NCI-H1048 (cell line): ENCODE results near the gene CALY.

Experiments used
- DNase-seq: peaks from one replicate; lab custom pipeline; 2025; lab: John Stamatoyannopoulos, UW

CALY gene

DNA sequence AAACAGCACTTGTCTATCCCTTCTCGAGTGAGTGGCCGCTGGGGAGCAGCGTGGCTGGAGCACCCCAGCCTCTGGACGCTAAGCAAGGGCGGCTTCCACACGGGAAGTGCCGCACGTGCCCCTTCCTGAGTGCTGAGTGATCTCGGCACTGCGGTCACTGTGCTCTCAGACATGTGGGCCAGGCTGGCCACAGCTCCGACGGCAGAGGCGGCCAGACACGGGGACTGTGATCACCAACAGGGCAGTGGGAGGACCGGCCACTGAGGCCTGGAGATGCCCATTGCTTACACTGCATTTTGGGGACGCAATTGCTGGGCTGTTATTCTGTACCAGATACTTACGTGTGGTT is 29.4 kb upstream of the CALY start:
- no peak for DNase-seq

DNA sequence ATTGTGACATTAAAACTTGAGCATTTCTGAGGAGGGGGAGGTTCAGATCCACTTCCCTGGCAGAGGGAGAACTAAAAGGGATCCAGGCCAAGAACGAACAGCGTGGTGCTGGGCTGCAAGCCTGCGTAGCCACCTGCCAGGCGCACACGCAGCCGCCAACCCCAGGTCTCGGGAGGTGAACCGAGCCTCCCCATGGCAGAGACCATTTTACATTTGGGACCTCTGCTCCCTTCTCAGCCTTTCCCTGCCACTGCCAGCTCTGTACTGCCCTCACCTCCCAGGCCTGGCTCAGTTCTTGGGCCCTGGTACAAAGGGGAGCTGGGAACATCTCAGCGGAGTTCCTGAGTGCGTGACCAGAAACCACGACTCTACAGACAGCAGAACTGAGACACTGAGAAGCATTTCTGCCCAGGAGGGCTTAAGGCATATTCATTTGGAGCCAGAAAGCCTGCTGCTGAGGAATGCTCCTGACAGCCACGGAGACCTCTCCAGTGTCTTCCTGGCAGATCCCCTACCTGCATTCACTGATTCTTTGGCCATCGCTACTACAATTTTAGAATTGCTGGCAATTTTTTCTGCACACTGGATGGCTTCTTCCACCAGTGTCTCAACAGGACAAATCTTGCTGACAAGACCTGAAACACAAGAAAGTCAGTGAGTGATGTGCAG is 28.9 kb upstream of the CALY start:
- DNase-seq = no peak

DNA sequence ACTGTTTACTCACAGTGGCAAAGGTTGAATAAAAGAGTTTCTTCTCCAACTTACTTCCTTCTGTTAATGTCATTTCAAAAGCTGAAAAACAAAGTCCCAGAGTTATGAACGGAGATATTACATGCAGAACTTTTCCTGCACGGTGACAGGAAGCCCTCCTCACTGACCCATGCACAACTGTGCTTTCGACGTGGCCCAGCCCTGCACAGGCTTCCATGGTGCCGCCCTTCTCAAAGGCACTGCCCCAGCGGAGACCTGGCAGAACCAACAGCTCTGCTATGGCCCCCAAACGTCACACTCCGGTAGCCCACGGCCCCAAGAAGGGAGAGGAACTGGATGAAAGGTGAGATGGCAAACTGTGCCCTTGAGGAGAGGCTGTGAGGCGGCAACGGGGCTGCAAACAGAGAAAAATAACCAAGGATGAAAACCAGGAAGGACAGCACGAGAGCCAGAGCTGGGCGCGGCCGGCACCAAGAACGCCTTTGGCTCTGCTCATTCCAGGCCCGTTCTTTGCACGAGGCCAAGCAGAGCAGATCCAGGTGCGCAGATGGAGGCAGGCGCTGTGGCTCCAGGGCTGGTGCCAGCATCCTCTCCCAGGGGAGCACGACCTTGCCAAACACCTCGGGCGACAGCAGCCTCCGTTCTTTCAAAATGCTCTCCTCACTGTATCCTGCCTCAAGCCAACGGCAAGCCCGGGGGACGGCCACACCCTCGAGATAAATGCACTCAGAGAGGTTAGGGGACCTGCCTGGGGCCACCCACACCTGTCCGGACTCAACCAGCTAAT is 28.1 kb upstream of the CALY start:
- no peak for DNase-seq

DNA sequence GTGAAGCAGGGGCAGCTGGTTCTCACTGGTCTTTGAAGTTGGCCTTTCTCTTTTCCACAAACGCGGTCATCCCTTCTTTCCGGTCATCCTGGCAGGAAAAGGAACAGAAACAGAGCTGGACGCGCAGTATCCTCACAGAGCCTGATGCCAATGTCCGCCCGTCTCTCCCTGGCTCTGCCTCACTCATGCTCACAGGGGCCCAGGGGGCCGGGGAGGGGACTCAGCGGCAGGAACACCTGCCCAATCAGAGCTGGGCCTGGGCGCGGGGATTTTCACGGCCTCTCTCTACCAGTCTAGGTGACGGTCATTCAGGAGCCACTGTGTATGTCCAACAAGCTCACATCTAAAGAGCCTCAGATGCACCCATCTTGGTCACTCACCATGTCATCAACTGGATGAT is 26.1 kb upstream of the CALY start:
- no peak for DNase-seq

DNA sequence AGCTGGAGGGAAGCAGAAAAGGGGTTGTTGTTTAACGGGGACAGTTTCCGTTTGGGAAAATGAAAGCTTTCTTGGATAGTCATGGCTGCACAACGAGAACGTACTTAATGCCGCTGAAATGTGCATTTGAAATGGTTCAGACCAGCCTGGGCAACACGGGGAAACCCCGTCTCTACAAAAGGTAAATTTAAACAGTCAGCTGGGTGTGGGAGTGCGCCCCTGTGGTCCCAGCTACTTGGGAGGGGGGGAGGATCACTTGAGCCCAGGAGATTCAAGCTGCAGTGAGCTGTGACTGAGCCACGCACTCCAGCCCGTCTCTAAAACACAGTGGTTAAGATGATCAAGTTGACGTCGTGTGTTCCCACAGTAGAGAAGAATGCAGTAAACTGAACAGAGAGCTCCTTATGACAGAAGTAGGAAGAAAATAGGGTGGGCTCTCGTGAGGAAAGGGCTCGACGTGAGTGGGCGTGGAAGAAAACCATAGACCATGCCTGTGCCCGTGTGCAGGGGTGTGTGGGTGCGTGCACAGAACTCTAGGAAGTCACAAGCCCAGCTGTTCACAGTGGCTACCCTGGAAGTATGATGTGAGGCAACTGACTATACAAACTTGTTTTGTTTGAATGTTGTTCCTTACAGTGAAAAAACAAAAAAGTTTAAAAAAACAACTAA is 25.2 kb upstream of the CALY start:
- no peak for DNase-seq

DNA sequence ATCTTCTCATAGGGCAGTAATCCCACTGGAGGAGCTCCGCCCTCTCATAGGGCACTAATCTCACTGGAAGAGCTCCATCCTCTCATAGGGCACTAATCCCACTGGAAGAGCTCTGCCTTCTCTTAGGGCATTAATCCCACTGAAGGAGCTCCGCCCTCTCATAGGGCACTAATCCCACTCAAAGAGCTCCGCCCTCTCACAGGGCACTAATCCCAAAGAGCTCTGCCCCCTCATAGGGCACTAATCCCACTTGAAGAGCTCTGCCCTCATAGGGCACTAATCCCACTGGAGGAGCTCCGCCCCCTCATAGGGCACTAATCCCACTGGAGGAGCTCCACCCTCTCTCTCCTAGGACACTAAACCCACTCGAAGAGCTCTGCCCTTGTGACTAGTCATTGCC is 24.5 kb upstream of the CALY start:
- DNase-seq = no peak

DNA sequence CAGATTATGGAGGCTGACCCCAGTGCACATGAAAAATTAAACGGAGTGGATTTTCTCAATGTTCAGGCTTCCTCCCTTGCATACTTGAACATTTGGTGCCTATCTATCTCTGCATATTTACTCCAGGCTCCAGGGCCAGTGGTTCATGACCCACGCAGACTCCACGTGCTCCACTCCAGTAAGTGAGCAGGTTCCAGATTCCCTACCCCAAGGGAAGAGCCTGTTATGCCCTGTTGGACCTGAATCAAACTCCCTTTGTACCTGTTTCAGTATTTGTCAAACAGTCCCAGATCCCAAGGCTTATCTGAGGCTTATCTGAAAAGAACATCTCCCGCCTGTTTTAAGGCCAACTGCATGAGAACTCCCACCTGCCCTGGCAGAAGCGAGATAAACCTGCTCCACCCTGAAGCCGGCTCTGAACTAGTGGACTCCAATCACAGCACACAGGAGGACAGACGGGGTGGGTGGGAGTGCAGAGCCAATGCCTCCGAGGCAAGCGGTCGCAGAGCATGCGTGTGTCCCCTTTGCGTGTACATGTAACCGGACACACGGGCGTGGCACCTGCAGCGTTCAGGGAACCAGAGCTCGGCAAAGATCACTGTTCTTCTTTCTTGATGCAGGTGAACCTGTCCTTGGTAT is 23.4 kb upstream of the CALY start:
- DNase-seq = no peak

DNA sequence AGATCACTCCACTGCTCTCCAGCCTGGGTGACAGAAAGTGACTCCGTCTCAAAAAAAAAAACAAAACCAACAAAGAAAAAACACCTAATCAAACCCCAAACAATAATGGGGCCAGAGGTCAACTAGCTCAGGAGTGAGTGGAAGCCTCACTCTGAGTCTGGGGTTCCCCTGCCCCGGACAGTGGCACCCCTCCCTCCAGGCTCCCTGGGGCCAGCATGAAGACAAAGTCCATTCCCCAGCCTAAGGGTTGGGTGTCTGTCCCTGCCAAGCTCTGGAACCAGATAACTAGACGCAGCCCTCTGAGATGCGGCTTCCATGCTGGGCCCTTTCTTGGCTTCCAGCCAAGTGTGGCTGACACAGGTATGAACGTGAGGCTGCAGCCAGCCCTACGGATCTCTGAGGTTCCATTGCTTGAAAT is 22.9 kb upstream of the CALY start:
- no peak for DNase-seq

DNA sequence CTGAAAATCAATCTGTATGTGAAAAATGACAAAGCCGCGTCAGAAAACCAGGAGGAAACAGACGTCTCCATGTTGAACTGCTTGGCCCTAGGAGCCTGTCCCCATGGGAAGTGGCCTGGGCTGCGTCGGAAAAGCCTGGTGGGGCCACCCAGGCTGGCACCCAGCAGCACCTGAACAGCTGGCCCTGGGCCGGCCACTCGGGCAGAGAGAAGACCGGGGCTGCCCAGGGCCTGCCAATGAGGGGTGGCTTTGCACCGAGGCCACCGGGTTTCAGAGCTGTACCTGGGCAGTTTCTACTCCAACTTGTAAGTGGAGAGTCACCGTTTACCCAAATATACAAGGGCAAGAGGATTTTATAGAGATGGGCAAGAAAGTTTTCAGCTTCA is 22.2 kb upstream of the CALY start:
- no peak for DNase-seq

DNA sequence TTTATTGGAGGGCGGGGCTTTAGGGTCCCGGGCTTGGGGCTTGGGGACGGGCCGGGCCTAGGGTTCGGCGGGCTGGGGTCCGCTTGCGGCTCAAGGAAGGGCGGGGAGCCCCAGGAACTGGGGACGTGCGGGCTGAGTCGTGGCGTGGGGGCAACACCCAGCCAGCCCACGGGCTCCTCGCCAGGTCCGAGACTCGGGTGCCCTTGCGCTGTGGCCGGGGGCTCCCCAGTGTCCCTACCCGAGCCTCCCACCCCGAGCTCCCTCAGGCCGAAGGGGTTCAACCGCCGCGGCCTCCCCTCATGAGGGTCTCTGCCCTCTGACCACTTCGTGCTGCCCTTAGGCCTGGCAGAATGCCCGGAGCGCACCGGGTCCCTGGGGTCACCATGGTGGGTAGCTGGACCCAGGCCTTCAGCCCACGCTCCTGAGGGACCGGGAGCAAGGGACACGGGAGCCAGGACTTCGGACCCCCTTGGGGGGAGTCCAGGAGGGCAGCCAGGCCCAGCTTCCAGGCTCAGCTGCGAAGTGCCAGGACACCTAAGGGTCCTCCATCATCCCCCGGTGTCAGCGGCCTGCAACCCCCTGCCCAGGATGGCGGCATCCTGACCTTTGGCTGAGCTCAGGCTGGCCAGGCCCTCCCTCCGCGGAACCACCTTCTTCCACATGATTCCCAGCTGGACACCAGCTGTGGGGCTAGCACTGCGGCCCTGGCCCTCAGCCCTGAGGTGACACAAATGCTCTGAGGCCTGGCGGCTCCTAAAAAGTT is 21.6 kb upstream of the CALY start:
- no peak for DNase-seq

DNA sequence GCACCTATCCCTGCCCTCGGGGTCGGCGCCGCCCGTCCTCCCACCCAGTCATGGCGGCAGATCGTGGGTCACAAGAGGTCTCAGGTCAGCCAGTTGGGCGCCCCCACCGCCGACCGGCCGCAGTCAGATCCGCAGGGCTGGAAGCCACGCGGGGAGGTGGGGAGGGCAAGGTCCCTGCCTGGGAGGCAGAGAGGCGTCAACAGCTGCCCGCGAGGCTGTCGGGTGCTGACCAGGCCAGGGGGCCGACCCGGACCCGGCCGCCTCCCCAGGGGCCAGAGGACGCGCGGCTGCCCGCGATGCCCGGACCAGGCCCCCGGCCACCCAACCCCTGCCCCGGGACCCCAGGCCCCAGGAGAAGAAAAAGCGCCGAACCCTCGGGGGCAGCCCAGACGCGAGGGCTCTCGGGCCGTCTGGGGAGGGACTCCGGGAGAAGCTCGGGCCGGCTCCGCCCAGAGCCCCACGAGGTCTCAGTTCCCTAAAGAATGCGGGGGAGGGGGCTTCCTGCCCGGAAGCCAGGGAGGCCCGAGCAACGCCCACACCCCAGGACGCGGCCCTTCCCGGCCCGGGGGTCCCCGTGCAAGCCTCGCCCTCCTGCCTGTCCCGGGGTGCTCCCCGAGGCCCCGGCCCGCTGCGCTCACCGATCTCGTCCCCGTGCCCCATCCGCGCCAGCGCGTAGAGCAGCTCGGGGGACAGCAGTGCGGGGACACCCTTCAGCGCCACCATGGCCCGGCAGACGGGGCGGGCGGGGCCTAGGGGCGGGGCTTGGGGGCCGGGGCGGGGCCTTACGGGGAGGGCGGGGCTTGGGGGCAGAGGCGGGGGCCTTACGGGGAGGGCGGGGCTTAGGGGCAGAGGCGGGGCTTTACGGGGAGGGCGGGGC is 20.8 kb upstream of the CALY start, which contains the start of gene FUOM:
FUOM (minus strand) TSS at position 735 of the 877 bp plus-strand sequence; CDS start at position 723, 12 bp downstream.
- no peak for DNase-seq

DNA sequence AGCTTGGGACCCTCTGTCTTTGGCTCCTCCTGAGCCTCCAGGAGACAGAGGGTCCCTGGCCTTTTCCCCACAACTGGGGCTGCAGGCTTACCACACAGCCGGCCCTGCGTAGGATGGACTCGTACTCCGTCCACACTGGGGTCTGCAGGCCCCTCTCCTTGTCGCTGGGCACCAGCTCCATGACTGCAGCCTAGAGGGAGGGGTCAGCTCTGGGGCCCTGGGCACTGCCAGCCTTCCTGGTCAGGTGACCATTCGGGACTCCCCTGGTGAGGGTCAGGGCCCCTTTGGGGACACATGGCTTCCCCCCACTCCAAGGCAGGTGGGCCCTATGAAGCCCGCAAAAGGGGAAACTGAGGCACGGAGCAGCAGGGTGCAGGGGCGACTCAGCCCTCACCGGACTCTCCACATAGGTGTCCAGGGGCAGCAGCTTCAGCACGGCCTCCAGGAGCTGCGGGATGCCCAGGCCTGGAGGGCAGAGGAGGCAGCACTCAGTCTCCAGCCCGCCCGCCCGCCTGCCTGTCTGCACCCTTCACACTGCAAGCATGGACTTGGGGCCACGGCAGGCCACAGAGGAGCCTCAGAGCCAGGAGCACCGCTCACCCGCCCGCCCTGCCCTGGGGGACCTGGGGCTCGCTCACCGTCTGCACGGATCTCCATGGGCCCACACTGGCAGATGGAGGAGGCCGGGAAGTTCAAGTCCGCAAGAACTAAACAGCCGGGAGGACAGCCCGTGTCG is 20.0 kb upstream of the CALY start:
- DNase-seq = no peak

DNA sequence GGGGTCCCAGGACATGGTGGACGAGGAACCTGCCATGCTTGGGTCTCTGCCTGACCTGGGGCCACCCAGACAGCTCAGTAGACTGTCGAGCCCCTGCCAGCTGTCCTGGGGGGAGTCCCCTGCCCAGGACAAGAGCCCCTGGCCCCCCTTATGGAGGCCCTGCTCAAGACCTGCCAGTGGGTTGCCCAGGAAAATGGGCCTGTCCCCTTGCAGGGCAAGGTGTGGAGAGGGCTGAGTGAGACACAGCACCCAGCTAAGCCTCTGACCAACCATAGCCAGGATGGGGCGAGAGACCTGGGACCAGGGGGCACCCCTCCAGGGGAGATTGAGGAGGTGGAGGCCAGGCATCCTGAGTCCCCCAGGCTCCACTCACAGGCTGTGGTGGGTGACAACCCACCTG is 19.3 kb upstream of the CALY start:
- DNase-seq = no peak

DNA sequence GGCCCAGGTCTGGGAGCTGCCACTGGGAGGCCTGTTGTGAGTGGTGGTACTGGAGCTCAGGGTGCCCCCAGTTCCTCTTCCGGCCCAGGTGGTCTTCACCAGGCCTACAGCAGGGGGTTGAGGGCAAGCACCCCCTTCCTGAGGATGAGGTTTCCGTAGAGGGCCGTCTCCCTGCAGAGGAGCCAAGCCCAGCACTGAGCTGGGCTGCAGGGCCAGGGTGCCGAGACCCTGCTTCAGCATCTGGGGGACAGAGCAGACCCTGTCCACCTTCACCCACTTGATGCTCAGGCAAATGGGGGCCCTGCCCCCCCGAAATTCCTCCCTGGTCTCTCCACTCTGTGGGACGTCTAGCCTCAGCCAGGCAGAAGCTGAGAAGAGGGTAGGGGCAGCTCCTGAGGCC is 18.6 kb upstream of the CALY start:
- DNase-seq = no peak

DNA sequence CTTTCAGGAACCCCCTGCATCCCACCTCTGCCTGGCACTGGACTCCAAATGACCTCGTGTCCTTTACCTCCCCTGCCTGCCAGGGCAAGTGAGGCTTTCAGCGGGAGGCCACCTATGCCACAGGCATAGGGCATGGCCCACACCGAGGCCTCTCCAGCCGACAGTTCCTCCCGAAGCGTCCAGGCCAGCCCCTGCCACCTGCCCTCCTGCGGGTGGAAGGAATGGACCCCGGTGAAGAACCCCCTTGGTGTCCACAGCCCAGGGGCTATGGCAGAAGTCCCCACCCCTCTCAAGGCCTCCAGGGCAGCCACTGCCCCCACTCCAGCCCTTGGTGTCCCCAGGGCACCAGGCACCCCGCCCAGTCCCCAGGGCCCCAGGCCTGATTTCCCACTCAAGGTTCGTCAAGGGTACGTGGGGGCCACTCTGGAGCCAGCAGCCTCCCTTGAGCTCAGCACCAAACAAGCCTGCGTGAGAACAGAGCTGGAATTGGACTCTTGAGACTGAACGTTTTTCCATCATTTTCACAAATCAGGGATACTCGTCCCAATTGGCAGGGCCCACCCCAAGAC is 18.1 kb upstream of the CALY start:
- no peak for DNase-seq

DNA sequence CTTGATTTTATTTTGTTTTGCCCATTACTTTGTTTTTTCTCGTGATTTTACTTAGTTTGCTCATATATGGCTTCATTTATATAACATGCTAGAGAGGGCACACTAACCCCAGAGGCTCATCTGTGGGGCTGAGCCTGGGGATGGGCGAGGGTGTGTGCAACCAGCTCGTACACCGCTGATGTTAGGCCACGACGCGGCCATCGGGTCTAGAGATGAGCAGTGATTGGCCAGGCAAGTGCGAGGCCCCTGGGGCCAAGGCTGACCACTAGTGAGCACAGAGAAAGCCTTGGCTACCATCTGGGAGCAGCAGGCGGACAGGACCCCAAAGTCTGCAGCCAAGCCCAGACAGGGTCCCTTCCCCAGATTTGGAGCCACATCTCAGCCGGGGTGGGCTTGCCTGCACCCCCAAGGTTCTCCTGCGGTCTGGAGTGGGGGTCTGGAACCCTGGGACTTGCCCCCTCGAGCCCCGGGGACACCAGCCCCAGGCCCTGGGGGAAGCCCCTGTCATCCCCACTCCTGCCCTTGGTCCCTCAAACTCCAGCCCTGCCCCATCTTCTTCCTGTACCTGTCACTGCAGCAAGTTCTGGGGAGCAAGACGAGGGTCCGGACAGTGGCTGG is 17.4 kb upstream of the CALY start:
- DNase-seq = no peak

DNA sequence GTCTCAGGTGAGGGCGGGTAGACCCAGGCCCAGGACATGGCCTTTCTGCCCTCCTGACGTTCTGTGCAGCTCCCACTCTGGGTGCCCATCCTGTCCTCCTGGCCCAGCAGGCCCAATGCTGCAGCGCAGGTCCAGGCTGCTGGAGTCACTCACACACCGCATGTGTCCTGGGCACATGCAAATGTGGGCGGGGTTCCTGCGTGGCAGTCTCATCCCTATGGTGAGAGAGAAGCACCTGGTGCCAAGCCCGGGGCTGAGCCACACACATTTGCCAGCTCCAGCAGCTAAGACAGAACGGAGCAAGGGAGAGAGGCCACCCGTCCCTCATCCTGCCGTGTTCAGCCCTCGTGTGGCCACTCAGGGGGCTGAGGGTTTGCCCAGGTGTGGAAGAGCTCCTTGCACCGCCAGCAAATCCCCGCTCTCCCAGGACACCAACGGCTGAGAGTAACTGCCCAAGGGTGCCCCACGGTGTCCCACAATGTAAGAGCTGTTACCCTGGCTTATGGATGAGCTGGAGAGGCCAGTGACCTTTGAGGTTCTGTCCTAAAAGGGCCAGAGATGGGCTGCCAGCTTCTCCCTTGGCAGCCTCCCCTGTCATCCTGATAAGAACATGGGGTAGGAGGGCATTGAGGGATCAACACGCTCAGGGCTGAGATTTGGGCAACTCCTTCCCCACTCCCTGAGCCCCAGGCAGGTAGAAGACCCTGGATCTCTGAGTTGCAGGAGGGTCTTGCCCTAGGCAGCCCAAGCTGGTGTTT is 16.7 kb upstream of the CALY start:
- no peak for DNase-seq

DNA sequence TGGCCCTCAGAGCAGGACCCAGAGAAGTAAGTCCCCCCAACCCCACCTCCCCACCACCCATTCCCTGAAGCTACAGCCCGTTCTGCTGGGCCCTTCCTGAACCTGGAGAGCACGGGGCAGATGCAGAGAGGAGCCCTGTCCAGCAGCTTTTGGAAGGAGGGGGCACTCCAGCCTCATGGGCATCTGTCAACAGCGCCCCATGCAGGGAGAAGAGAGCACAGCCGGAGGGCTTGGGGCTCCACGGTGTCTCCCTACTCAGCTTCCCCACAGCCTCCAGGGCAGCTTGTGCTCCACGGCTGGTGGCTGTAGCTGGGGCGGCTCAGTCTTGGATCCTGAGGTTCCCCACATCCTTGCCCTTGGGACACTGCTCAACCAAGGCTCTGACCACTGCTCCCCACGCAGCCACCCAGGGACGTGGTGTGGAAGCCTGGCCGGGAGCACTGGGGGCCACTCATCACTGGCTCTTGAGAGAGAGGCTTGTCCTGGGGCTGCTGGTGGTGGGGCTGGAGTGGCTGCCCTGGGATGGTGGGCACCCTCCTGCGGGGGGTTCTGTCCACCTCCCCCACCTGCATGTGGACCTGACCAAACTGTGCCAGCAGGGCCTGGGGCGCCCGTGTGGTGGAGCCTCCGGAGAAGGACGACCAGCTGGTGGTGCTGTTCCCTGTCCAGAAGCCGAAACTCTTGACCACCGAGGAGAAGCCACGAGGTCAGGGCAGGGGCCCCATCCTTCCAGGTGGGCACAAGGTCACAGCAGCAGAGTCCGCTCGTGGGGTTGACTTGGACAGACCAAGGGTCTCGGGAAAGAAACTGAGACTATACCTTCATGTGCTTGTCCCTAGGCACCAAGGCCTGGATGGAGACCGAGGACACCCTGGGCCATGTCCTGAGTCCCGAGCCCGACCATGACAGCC is 15.0 kb upstream of the CALY start:
- DNase-seq = no peak
